HG03565 (cell line): ENCODE measurements around the gene VPS33B.
"Not testable (repeated sequence)": the region's sequence is repeated elsewhere in the genome, so short reads cannot be mapped to it uniquely, and the experiment has no call there.

Source experiments
- ATAC-seq: cut with Tn5 transposase; IDR thresholded peaks from one replicate; pipeline ENCODE4 v1.9.1; 2021; ENCODE audit warnings: mild to moderate bottlenecking, moderate library complexity; ENCODE audit not compliant: unreplicated experiment

Gene VPS33B

DNA sequence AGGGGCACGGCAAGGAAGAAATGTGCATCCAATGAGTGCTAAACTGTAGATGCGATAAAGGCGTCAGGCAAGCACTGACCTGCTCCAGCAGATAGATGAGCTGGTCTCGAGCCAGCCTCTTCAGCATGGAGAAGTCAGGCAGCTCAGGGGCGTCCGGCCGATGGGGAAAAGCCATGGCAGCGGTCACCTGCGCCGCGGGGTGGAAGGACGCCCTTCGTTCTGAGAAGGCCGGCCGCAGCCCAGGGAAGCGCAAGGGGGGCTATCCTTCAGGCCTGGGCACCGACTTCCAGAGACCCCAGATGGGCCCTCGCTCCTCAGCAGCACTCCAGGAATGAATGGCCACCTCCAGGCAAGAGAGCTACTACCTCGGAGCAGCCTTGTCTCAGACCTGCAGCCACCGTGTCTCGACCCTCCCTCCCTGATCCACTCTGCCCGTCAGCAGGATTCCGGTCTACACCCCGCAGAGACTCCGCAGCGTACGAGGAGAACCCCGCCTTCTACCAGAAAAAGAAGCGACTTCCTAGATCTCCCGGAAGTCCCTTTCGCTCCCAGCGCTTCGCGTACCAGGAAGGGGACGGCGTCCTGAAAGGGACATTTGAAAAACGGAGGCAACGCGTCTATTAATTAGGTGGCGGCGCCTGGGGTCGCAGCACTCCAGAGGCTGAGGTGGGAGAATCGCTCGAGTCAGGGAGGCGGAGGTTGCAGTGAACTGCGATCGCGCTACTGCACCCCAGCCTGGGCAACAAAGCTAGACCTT lies at the start of gene VPS33B:
VPS33B (minus strand) TSS at position 520 of the 757 bp plus-strand sequence; CDS start at position 175, 345 bp downstream.
- ATAC-seq, result peak; percentile 58

DNA sequence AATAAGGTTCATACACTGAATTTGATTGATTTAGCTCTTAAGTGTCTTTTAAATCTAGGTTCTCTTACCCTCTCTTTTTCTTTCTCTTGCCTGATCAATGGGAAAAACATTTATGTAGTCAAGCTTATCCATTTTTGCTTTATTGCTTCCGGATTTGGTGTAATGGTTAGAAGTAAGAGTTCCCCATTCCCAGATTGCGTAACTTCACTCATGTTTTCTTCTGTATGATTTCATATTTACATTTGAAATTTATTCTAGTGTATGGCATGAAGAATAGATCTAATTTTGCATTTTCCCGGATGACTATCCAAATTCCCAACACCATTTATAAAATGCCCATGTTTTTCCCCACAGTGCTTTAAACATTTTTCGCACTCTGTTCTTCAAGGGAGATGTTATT lies 49.8 kb upstream of the VPS33B start:
- no peak for ATAC-seq

DNA sequence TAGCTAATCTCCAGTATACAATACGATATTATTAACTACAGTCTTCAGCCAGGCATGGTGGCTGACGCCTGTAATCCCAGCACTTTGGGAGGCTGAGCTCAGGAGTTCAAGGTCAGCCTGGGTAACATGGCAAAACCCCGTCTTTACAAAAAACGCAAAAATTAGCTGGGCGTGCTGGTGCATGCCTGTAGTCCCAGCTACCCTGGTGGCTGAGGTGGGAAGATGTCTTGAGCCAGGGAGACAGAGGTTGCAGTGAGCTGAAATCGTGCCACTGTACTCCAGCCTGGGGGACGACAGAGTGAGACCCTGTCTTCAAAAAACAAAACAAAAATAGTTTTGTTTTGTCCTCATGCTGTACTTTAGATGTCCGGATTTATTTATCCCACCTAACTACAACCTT lies 48.5 kb upstream of the VPS33B start:
- ATAC-seq, result no peak

DNA sequence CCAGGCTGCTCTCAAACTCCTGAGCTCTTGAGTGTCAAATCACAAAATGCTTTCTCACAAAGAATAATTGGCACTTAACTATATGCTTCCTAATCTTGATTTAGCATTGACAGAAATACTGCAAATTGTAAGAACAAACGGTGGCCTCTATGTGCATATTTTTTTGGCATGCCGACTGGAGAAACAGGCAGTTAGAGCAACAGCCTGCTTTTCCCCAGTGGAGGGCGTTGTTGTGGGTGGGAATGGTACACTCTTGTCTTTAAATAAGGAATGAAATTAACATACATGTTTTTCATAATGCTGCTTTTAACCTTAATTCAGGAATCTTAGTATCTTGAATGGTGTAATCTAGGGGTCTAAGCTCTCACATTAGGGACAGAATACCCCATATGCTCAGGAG lies 46.6 kb upstream of the VPS33B start:
- no peak for ATAC-seq

DNA sequence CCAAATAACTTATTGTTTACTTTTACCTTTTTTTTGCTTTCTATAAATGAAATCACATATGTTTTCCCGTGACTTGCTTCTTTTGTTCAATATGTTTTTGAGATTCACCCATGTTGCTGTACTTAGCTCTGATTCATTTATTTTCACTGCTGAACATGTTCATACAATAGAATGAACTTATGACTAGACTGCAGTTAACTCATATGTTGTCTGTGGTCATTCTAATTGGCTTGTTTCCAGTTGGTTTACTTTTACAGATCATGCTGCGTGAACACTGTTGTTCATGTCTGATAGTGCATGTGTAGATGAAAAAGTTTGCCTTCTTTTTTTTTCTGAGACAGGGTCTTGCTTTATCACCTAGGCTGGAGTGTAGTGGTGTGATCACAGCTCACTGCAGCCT lies 46.0 kb upstream of the VPS33B start:
- no peak for ATAC-seq

DNA sequence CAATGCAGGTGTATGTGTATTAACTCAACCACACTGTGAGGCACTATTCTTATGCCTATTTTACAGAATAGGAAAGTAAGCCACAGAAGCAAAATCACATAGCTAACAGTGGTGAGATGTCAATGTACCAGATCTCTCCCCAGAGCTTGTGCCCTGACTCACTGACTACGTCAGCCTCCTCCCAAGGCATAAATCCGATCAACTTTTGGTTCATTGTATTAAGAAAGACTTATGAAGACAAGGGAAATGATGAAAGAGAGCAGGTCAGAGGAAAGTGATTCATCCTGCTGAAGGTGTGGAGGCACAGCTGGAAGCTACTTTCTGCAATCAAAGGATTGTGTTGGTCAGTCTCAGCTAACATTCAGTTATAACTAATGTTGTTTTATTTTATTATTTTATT lies 44.6 kb upstream of the VPS33B start:
- no peak for ATAC-seq

DNA sequence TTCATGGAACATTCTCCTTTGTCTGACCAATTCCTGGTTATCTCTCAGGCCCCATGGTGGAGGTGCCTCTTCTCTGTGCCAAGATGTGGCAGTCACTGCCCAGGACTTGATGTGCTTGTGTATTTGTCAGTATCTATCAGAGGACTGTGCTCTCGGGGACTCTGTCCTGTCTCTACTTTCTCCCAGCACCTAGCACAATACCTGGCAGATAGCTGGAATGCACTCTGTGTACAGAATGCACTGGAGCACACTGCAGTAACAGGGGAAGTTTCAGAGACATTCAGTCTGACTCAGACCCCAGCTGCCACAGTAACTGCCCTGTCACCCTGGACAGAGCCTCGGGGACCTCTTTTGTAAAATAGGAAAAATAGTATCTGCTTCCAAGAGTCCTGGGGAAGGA lies 43.1 kb upstream of the VPS33B start:
- no peak for ATAC-seq

DNA sequence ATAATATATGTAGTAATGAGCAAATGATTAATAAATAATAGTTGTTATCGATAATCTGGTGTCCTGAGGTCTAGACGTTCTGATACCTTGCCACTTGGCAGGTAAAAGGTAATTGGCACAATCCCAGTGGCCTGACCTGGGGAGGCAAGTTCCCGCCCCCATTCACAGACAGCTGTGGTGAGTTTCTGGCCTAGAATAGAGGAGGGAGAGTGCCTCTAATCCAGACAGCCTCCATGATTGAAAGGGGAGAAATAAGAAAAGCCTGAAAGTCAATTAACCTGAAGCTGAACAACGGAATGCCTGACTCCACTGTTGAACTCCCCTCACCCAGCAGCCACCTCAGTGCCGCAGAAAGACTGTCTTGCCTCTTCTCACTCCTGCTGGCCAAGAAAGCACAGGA lies 39.6 kb upstream of the VPS33B start:
- no peak for ATAC-seq

DNA sequence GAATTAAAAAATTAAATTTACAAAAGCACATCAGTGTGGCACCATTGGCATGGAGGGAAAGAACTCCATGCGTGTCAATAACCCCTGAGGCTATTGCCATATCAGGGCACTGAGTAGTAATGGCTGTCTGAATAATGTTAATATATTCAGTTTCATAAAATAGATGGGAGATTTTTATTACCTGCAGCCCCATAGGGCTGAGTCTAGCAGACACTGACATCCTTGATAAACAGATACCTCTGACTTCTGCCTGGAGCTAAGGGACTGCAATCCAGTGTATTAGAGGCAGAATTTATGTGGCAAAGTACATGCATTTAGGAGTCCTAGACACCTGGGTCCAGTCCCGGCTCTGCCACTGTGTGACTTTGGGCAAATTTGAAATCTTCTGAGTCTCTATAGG lies 38.8 kb upstream of the VPS33B start:
- ATAC-seq, result no peak

DNA sequence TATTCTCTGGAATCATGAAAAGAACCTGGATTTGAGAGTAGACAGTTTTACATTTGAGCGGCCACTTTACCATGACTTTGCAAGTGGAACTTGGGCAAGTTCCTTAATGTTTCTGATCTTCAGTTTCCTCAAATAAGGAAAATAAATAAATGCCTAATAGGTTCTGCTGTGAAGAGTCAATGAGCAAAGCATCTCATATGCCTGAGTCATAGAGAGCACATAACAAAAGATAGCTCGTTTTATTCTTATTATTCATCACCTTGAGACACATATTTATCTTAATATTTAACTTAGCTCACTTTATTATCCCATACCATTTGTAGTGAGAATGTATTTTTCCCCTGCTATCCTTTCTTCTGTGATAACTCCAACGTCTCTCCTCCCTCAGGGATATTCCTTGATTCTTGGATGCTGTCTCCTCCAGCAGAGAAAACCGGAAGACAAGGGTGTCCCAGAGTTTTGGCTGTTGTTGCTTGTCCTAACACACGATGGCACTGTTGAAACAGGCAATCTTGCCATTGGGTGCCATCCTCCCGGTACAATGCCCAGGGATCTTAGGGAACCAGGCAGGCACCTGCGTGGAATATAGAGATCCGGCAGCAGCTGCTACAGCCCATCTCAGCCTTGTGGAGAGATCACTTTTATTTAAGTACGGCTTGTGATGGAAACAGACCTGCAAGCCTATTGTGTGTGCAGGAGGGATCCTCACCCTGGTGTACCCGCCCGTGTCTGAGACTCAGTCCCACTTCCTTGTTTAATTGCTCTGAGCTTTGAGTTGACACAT lies 33.3 kb upstream of the VPS33B start:
- no peak for ATAC-seq

DNA sequence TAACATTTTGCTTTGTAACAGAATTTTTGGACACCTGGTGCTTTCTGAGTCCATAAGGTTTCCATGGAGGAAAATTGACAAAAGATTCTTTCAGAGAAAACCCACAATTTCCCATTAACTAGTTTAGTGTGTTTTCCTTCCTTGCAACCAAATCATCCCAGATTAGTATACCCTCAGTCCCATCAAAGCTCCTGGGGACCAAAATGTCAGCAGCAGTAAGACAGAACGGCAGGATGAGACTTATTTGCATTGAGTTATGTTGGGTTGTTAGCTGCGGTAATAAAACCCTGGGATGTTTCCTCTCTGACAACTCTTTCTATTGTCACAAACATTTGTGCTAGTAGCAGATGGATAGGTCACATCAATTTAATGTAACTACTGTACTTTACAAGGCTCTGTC lies 32.4 kb upstream of the VPS33B start:
- ATAC-seq, result no peak

DNA sequence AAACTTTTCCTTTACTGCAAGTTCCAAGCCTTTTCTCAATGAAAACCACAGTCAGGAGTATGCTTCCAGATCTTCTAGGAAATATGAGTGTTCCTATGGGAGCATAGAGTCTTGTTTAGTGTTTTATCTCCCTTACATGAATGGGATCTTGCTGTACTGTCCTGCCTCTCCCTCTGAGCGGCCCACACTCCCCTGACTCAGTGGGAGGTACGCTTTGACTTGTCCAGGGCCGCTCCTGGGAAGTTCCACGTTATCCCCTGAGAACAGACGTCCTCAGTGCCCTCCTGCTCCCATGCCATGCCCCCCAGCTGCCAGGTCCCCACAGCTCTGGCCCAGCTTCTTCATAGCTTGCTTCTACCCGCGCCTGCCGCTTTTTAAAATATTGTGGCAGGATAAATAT lies 28.9 kb upstream of the VPS33B start:
- no peak for ATAC-seq

DNA sequence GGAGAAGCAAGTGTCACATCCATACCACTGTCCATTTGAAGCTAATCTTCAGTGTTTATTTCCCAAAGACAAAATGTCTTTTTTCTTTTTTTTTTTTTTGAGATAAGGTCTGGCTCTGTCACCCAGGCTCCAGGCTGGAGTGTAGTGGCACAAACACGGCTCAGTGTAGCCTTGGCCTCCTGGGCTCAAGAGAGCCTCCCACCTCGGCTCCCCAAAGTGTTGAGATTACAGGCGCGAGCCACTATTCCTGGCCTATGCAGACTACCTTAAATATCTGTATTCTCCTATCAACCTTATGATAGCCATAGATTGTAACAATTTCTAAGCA lies 27.7 kb upstream of the VPS33B start:
- no peak for ATAC-seq

DNA sequence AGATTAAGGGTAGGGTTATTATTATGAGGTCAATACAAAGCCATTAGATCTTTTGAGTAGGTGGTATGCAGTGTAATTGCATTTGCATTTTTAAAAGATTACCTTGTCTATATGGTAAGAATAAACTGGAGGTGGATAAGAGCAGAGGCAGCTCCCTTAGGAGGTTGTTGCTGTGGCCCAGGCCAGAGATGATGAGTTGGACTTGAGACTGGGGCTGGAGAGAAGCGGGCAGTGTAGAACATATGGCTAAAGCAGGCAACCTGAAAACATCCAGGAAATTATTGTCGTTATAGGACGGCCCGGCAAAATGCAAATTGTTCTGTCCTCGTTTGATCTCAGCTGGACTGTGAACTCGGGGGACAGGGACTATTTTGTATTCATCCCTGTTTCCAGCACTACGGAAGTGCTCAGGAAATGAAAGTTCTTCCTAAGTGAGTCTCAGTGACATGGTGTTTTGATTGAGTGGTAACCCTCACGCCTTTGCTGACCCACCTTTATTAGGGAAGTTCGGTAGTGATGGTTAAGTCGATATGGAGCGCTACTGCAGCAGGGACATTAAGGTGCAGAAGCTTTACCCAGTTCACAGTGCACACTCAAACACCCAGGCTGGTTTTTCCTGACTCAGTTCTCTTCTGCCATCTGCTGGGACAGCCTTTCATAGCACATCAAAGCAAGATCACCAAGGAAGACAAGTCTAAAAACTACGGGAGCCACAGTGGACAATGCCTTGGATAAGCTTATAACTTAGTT lies 27.2 kb upstream of the VPS33B start:
- peak; percentile 70 for ATAC-seq

DNA sequence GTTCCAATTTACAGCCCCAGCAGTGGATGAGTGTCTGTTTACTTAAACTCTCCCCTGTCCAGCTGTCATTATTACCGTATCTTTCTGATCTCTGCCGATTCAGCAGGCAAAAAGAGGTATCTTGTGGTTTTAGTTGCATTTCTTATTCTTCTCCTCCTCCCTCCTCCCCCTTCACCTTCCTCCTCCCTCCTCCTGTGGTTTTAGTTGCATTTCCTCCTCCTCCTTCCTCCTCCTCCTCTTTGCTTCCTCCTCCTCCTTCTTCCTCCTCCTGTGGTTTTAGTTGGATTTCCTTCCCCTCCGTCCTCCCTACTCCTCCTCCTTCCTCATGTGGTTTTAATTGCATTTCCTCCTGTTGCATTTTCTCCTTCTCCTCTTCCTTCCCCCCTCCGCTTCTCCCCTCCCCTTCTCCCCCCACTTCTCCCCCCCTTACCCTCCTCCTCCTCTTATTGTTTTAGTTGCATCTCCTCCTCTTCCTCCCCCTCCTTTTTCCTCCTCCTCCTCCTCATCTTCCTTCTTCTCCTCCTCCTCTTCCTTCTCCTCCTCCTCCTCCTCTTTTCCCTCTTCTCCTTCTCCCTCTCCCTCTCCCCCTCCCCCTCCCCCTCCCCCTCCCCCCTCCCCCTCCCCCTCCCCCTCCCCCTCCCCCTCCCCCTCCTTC lies 25.3 kb upstream of the VPS33B start:
- ATAC-seq, result no peak

DNA sequence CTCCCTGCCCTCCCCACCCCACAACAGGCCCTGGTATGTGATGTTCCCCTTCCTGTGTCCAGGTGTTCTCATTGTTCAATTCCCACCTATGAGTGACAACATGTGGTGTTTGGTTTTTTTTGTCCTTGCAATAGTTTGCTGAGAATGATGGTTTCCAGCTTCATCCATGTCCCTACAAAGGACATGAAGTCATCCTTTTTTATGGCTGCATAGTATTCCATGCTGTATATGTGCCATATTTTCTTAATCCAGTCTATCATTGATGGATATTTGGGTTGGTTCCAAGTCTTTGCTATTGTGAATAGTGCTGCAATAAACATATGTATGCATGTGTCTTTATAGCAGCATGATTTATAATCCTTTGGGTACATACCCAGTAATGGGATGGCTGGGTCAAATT lies 23.7 kb upstream of the VPS33B start:
- not testable (repeated sequence) for ATAC-seq

DNA sequence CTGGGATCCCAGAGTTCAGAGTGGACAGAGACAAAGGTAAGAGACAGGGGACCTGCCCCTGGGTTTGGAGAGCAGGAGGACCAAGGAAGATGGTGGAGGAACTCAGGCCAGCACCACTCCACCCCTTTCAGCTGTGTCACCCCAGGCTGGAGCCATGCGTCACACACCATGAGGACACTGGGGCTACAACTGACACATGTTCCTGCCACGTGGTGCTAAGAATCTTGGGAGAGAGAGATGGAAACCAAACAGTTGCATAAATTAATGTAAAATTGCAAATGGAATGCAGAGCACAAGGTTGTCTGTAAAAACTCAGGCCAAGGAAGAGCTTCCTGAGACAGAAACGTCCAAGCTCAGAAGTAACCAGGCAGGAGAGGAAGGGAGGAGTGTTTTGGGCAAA lies 22.7 kb upstream of the VPS33B start:
- ATAC-seq, result no peak

DNA sequence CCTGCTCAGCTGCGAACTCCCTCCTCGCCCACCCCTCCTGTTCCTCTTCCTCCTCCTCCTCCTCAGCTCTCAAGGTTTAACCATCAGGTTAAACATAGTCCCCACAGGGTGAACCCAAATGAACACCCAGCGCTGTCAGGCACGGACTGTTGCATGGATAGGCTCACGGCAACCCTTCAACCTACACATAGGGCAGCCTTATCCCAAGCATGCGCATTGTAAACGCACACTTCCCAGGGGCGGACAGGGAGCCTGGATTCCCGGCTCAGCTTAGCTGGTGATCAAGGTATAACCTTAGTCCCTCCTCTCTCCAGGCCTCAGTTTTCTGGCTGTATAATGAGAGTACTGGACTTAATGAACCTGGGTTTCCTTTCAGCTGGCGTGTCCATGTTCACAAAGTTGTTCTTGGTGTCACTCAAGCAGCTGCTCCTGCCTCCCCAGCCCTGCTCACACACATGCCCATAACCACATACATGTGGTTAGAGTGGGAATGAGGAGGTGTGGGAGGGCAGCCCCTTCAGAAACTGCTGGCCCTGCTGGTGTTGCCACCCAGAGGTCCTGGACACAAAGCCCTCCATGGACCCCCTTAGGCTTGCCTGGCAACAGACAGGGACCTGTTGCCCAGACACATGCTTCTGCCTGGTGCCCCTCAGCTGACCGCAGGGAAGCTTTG lies 20.9 kb upstream of the VPS33B start:
- no peak for ATAC-seq

DNA sequence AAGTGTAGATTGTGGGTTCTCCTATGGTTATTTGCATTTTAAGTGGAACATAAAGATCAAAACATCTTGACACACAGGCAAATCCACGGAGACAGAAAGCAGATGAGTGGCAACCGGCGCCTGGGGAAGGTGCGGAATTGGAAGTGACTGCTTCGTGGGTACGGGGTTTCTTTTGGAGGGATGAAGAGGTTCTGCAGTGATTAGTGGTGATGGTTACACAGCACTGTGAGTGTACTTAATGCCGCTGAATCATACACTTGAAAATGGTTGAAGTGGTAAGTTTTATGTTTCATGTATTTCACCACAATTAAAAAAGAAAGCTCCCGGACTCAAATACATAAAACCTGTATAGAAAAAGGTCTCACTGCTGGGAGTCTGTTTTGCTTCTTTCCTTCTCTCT lies 18.5 kb upstream of the VPS33B start:
- no peak for ATAC-seq

DNA sequence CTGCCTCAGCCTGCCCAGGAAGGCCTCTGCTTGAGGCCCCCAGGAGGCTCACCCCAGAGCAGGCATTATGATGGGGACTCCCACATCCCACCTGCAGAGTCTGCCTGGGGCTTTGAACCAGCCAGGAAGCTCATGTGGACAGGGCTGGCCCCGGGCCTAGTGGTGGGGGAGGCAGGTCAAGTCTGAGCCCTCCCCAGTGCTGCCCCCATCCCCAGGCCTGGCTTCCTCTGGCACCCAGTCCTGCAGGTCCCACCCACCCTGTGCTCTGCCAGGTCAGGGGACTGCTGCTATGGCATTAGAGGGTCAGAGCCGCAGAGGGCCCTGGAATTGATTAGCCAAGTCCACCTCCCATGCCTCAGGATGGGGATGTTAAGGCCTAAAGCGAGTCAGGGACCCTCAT lies 17.6 kb upstream of the VPS33B start:
- no peak for ATAC-seq
